ENCODE results near the gene TLE2. TPM values are rescaled to one million over a fixed set of nuclear protein-coding genes. Genes with fewer than 3 reads are reported as not detected.
A peak's percentile ranks its signal among the peaks of the same experiment; 100 is the strongest.

The TLE2 gene
- total RNA-seq, 1 donor from 2014 or later = 20.6 TPM

DNA sequence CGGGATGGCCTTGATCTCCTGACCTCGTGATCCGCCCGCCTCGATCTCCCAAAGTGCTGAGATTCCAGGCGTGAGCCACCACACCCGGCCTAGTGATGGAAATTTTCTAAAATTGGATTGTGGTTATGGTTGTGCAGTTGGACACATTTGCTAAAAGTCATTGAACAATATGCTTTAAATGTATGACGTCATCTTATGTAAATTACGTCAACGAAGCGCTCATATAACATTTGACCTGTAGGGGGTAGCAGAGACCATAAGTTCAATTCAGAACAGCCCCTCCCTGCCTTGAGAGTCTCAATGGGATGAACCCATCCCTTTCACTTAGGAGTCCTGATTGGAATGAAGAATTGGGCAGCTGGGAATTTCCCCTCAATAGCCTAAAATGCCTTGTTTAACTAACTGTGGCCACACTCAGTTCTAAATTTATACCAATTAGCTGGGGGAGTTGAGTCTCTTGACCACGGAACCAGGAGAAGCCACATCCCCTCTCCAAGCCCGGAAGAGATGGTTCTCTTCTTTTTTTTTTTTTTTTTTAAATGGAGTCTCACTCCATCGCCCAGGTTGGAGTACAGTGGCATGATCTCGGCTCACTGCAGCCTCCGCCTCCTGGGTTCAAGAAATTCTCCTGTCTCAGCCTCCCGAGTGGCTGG is 66.9 kb downstream of the TLE2 start:
- DNase-seq (ENCODE audit: low read depth, low spot score) = no peak

- DNase-seq (ENCODE audit: low read depth, low spot score) = no peak
These were observed 69.0 kb downstream of the TLE2 start for GRCh38 chr19:2960120-2960519.

GRCh38 chr19:2957160-2957559 is 71.9 kb downstream of the TLE2 start:
- no peak for DNase-seq (ENCODE audit: low read depth, low spot score)

DNA sequence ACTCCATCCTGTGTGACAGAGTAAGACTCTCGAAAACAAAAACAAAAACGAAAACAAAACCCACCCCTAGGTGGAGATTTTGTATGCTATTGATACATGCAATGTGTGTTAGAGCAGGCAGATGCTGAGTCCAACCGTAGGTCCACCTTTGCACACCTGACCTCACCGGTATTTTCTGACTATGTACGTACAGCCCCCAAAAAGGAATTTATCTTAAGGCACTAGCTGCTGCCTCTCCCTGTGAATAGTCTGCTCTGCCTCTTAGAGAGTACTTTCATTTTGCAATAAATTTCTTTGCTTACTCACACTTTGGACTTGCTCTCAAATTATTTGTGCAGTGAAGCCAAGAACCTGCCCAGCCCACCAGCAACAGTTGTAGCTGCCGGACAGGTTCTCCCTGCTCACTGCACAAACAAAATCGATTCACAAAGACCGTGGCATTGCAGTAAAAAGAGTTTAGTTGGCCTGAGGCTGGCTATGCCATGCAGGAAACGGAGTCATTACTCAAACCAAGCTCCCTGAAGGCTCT is 76.1 kb downstream of the TLE2 start:
- DNase-seq (ENCODE audit: low read depth, low spot score) = no peak

GRCh38 chr19:2950286-2951124 is 78.6 kb downstream of the TLE2 start:
- peak; percentile 98 for DNase-seq (ENCODE audit: low read depth, low spot score)

DNA sequence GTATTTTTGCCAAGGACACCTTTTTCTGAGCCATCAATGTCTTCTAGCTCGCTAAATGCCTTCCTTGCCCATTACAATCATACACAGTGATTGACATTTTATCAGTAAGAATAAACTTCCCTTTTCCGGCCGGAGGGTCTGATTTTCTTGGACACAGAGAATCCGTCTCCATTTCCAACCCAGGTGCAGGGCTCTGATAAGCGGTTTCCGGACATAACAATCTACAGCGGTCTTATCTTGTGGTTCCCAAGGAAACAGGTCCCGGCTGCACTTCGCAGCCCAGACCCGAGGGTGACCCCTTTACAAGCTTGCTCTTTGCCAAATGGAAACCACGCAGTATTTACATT is 79.2 kb downstream of the TLE2 start:
- DNase-seq (ENCODE audit: low read depth, low spot score) = peak; percentile 99

Other genes with a start within 250 kb of the TLE2 start
- 49.1 and 55.0 TPM in 2 replicates for gene SGTA, start 246.0 kb downstream of the TLE2 start, total RNA-seq
- gene THOP1, start 243.8 kb downstream of the TLE2 start, total RNA-seq = 187 and 195 TPM in 2 replicates
- gene ZNF554, start 209.4 kb downstream of the TLE2 start, total RNA-seq = 2.4 and 3.2 TPM in 2 replicates
- gene ZNF555, start 187.8 kb downstream of the TLE2 start, total RNA-seq = 4.7 and 7.4 TPM in 2 replicates
- gene ZNF556, start 161.9 kb downstream of the TLE2 start, total RNA-seq = 0.04 TPM in 1 of 2 replicates, not detected in the other
- gene ZNF57, start 128.4 kb downstream of the TLE2 start, total RNA-seq = 7.0 and 8.2 TPM in 2 replicates
- gene ZNF77, start 84.3 kb downstream of the TLE2 start, total RNA-seq = 7.6 and 8.6 TPM in 2 replicates
- gene TLE6, start 51.7 kb downstream of the TLE2 start, total RNA-seq = 1.9 and 3.4 TPM in 2 replicates
- gene TLE5, start 33.2 kb upstream of the TLE2 start, total RNA-seq = 103 and 129 TPM in 2 replicates
- 87.8 and 108 TPM in 2 replicates for gene GNA11, start 65.1 kb upstream of the TLE2 start, total RNA-seq
- 0.04 and 0.07 TPM in 2 replicates for gene GNA15, start 106.8 kb upstream of the TLE2 start, total RNA-seq
- 0.21 and 0.33 TPM in 2 replicates for gene S1PR4, start 149.5 kb upstream of the TLE2 start, total RNA-seq
- gene NCLN, start 156.7 kb upstream of the TLE2 start, total RNA-seq = 61.1 and 76.9 TPM in 2 replicates
- gene CELF5, start 195.4 kb upstream of the TLE2 start, total RNA-seq = not detected in 2 replicates

Measured in pulmonary artery endothelial cell (primary cell).